GM12891 (cell line): Measurements from ENCODE around the gene RNF220.

ENCODE experiments used
- PAX5 ChIP-seq: IDR thresholded peaks from 2 replicates; pipeline ENCODE4 v1.6.1; 2011; ENCODE audit warnings: low read length, moderate library complexity, mild to moderate bottlenecking; ENCODE audit not compliant: insufficient read depth, severe bottlenecking
- POLR2A ChIP-seq: IDR thresholded peaks from 2 replicates; pipeline ENCODE4 v1.6.1; 2011; ENCODE audit warnings: low read depth, low read length, control low read depth
- POLR2AphosphoS5 ChIP-seq: IDR thresholded peaks from 2 replicates; pipeline ENCODE4 v1.6.1; 2011; ENCODE audit warnings: low read depth, low read length, control low read depth
- POU2F2 ChIP-seq: IDR thresholded peaks from 2 replicates; pipeline ENCODE4 v1.6.1; 2011; ENCODE audit warnings: low read depth, mild to moderate bottlenecking, control low read depth, low read length, moderate library complexity
- SPI1 ChIP-seq: IDR thresholded peaks from 2 replicates; pipeline ENCODE4 v1.6.1; 2011; ENCODE audit warnings: low read depth, low read length, control low read depth
- TAF1 ChIP-seq: IDR thresholded peaks from 2 replicates; pipeline ENCODE4 v1.6.1; 2011; ENCODE audit warnings: low read depth, low read length, control low read depth

- TF ChIP-seq POLR2A (no peak), POLR2AphosphoS5 (no peak), TAF1 (no peak), POU2F2 (no peak), PAX5 (no peak), SPI1 (no peak)
Measured at GRCh38 chr1:44568128-44568900, 163.3 kb downstream of the RNF220 start.
